Upper lobe of left lung (tissue), 6 donors: Measurements from ENCODE around the gene HSFX2. TPM values are rescaled to one million over a fixed set of nuclear protein-coding genes. Genes with fewer than 3 reads are reported as not detected.

Experiments
- ATAC-seq, 2 donors: fragments of 200-7000 bp; cut with Tn5 transposase; one replicate each; pipeline ENCODE4 v1.9.1; 2022; ENCODE audit warnings: mild to moderate bottlenecking in 2 of 2, moderate library complexity in 2 of 2; ENCODE audit not compliant: low FRiP score in 2 of 2
- DNase-seq, 2 donors: peaks; one replicate each; pipeline ENCODE4 v3.0.0-alpha.2; 2019 to 2020
- H3K27ac ChIP-seq, 4 donors: fragments of 200-600 bp; sonication (generic); one replicate each; pipeline ENCODE4 v1.5.1; 2016 to 2019
- H3K27me3 ChIP-seq, 4 donors: fragments of 200-600 bp; sonication (generic); one replicate each; pipeline ENCODE4 v1.5.1; 2017 to 2019
- H3K36me3 ChIP-seq, 4 donors: fragments of 200-600 bp; sonication (generic); one replicate each; pipeline ENCODE4 v1.5.1; 2016 to 2019
- H3K4me1 ChIP-seq, 4 donors: fragments of 200-600 bp; sonication (generic); one replicate each; pipeline ENCODE4 v1.5.1; 2018 to 2019
- H3K4me3 ChIP-seq, 4 donors: fragments of 200-600 bp; sonication (generic); one replicate each; pipeline ENCODE4 v1.5.1; 2017 to 2019; ENCODE audit warnings: mild to moderate bottlenecking in 2 of 4, moderate library complexity in 1 of 4
- H3K9me3 ChIP-seq, 4 donors: fragments of 200-600 bp; sonication (generic); one replicate each; pipeline ENCODE4 v1.5.1; 2018 to 2019
- EP300 ChIP-seq, 4 donors: sonication (generic); formaldehyde crosslinking; IDR thresholded peaks; one replicate each; pipeline ENCODE4 v1.5.1; 2017; ENCODE audit warnings: antibody characterized with exemption in 4 of 4, control low read depth in 2 of 4
- POLR2A ChIP-seq, 4 donors: fragments of 450-650 bp; IDR thresholded peaks; one replicate each; pipeline ENCODE4 v1.5.1; 2016 to 2017; ENCODE audit warnings: antibody characterized with exemption in 4 of 4, mild to moderate bottlenecking in 2 of 4
- POLR2AphosphoS5 ChIP-seq, 2 donors: sonication (generic); formaldehyde crosslinking; IDR thresholded peaks; one replicate each; pipeline ENCODE4 v1.5.1; 2017; ENCODE audit warnings: antibody characterized with exemption in 2 of 2
- WGBS, 2 donors: methylation state at CpG; one replicate each; pipeline ENCODE4 v1.1.5; 2017 to 2018; 5-methylcytosine and 5-hydroxymethylcytosine counted together
- total RNA-seq, 6 donors: library from RNA; depleted of rRNA in 4 of 6; stranded (reverse); fragments of >200 nt in 4 of 6; gene quantifications; one replicate each; pipeline versions ENCODE4 v1.1.0 to v1.2.1, GENCODE V29; 2016 to 2021
- TF ChIP-seq, protein P1 (sequence below), 6 experiments: fragments of 450-650 bp in 4 of 6; fragments of 200-600 bp in 2 of 6; sonication (generic) in 2 of 6; IDR thresholded peaks; one replicate each; pipeline ENCODE4 v1.5.1; 2016 to 2019; ENCODE audit warnings: antibody characterized with exemption in 6 of 6
- donor health status: DM: no; HTN: no; CAD: no; lungs with moderate emphysema.
- donor health status: DM: no; HTN: yes; CAD: no; lungs with severe emphysema.

The HSFX2 gene
- total RNA-seq, 6 donors from 2014 or later, result 0.24 to 0.49 TPM; not detected in 4

DNA sequence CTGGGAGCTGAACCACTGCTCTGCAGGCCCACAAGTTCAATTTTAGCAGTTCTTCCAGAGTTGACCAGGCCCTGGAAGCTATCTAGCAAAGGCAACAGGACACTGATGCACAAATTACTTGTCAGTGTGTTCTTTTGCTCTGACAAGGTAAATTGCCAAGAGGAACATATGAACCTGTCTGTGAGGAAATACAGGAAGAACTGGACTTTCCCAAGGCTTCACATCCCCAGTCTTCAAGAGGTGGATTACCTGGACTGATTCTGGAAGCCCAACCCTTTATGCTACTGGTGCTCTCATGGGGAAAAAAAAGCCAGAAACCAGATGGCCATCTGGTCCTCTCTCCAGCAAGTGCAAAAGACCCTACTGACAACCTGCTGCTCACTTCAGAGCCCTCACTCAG, 38.4 kb upstream of the HSFX2 start:
- TF ChIP-seq, protein P1, sequence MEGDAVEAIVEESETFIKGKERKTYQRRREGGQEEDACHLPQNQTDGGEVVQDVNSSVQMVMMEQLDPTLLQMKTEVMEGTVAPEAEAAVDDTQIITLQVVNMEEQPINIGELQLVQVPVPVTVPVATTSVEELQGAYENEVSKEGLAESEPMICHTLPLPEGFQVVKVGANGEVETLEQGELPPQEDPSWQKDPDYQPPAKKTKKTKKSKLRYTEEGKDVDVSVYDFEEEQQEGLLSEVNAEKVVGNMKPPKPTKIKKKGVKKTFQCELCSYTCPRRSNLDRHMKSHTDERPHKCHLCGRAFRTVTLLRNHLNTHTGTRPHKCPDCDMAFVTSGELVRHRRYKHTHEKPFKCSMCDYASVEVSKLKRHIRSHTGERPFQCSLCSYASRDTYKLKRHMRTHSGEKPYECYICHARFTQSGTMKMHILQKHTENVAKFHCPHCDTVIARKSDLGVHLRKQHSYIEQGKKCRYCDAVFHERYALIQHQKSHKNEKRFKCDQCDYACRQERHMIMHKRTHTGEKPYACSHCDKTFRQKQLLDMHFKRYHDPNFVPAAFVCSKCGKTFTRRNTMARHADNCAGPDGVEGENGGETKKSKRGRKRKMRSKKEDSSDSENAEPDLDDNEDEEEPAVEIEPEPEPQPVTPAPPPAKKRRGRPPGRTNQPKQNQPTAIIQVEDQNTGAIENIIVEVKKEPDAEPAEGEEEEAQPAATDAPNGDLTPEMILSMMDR (IDR thresholded peaks at IDR 0.05), result no peak
- TF ChIP-seq EP300 (IDR thresholded peaks at IDR 0.05) (no peak), POLR2A (IDR thresholded peaks at IDR 0.05) (no peak), POLR2AphosphoS5 (IDR thresholded peaks at IDR 0.05) (no peak)
- Histone ChIP-seq H3K4me1 (peaks cover 3 to 15% (median 9%) of the 10 kb centered on the region in 4 donors), H3K36me3 (no peaks in the 10 kb centered on the region), H3K4me3 (no peak overlapping the region), H3K27me3 (no peaks in the 10 kb centered on the region), H3K9me3 (no peaks in the 10 kb centered on the region), H3K27ac (no peak overlapping the region)
- ATAC-seq, result no peak
- DNase-seq, result no peak

DNA sequence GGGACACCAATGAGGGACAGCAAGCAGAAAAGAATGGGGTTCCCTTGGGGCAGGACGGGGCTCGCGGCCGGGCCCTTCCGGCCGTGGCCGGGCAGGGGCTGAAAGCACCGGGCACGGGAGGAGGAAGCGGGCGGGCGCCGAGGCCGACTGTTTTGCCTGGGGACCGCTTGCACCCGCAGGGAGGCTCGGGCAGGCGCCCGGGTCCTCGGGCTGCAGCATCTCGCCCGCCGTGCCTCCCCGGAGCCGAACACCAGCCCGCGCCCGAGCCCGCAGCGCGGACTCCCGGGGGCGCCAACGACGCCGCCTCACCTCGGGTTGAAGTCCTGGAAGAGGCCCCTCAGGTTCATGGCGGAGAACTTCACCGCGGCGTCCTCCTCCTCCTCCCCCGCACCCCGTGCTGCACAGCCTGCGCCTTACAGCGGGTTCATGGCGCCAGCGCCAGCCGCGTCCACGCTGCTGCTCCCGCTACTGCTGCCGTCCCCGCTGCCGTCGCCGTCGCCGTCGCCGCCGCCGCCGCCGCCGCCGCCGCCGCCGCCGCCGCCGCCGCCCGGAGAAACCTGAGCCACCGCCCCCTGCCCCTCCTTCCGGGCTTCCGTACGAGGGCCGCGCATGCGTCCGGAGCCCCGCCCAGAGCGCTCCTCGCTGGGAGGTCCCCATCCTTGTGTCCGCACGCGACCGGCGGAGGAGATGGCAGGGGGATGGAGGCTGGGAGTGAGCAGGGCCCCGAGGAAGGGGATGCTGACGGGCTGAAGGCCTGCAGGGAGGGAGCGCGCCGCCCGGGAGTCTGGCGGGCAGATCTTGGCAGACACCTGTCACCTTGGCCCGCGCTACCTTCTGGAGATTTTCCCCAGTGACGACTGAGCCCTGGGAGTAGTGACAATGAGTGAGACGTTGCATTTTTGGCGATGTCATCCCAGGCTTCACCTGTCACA, 36.4 kb upstream of the HSFX2 start, which contains the start of gene TMEM185A:
Gene TMEM185A, minus strand, starts transcription at position 559 of the 932 bp plus-strand sequence. Its CDS starts 212 bp downstream, at position 347.
- H3K4me1 ChIP-seq, result peaks cover 3 to 15% (median 9%) of the 10 kb centered on the region in 4 donors
- H3K9me3 ChIP-seq, result no peaks in the 10 kb centered on the region
- 0 to 49% methylated on average over 4 to 66 of the region's 102 CpGs for WGBS, 2 donors
- ATAC-seq, result peak; percentile 71 to 93
- H3K4me3 ChIP-seq, result peak within 1 kb of the TSS; percentile 58 to 94 (median 72)
- DNase-seq, result peak; percentile 66 to 94
- no peak for TF ChIP-seq EP300 (IDR thresholded peaks at IDR 0.05)
- TF ChIP-seq POLR2AphosphoS5 (IDR thresholded peaks at IDR 0.05), result peak in 1 of 2 donors; percentile 51
- TF ChIP-seq, protein P1 (IDR thresholded peaks at IDR 0.05), result no peak
- no peaks in the 10 kb centered on the region for H3K36me3 ChIP-seq
- no peaks in the 10 kb centered on the region for H3K27me3 ChIP-seq
- peak within 1 kb of the TSS; percentile 40 to 80 (median 70) for H3K27ac ChIP-seq

DNA sequence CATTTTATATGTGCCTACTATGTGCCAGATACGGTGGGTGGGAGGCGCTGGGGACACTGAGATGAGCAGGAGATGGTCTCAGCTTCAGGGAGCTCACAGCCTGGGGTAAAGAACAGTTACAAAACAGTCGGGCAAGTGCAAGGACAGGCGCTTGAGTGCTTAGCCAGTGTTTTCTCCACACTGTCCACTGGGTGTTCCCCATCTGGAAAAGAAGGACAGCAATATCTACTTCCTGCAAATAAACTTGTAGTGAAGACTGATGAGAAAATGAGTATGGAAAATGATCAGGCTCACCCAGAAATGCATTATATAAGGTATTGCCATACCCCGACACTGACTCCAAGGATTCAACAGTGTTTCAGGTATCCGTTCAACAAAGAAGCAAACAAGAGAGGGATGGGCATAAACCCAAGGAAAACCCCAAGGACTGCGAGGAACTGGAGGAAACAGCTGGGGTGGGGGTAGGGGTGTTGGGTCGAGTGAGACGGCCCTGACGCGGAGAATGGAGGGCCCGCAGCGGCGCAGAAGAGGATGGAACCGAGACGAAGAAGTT, 35.6 kb upstream of the HSFX2 start:
- WGBS, 2 donors, result 4 to 33% methylated on average over 13 to 16 of the region's 16 CpGs
- ATAC-seq, result peak in 1 of 2 donors; percentile 82
- Histone ChIP-seq H3K9me3 (no peaks in the 10 kb centered on the region), H3K27me3 (no peaks in the 10 kb centered on the region), H3K4me1 (peaks cover 3 to 15% (median 9%) of the 10 kb centered on the region in 4 donors), H3K27ac (peak overlapping the region; percentile 40 to 80 (median 70)), H3K36me3 (no peaks in the 10 kb centered on the region), H3K4me3 (peak overlapping the region; percentile 58 to 94 (median 72))
- no peak for DNase-seq
- TF ChIP-seq EP300 (IDR thresholded peaks at IDR 0.05), result no peak
- no peak for TF ChIP-seq POLR2AphosphoS5 (IDR thresholded peaks at IDR 0.05)
- TF ChIP-seq, protein P1 (IDR thresholded peaks at IDR 0.05), result no peak
- TF ChIP-seq POLR2A (IDR thresholded peaks at IDR 0.05), result no peak

DNA sequence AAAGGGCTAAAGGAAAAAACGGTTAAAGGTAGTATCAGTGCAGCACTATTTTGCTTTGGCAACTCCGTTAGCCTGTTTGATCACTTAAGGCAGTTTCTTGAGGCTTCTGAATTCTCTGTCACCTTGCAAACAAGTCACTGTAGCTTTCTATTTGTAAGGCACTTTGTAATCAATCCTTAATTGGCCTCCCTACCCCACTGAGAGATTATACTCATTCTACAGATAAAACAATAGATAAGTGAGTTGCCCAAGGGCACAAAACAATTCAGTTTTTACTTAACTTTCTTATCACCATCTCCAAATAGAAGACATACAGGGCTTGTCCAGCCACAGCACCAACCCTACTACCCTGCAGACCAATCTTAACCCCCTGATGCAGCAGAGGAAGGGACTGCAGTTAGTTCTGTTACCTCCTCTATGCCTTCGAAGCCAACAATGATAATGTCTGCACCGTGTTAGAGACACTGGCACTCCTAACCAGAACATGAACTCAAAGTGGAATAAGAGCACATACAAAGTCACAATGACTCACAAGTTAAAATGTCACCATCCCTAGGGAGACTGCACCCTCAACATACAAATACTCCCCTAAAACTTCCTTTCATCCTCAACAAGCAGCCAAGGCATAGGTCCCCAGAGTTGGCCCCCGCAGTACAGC, 34.7 kb upstream of the HSFX2 start:
- 86 to 87% methylated on average over 5 of the region's 5 CpGs for WGBS, 2 donors
- H3K27ac ChIP-seq, result no peak overlapping the region
- no peak for DNase-seq
- no peak for TF ChIP-seq POLR2A (IDR thresholded peaks at IDR 0.05)
- TF ChIP-seq POLR2AphosphoS5 (IDR thresholded peaks at IDR 0.05), result no peak
- no peak for TF ChIP-seq EP300 (IDR thresholded peaks at IDR 0.05)
- TF ChIP-seq, protein P1 (IDR thresholded peaks at IDR 0.05), result no peak
- H3K4me1 ChIP-seq, result peaks cover 3 to 15% (median 9%) of the 10 kb centered on the region in 4 donors
- H3K4me3 ChIP-seq, result no peak overlapping the region
- ATAC-seq, result no peak
- no peaks in the 10 kb centered on the region for H3K9me3 ChIP-seq
- no peaks in the 10 kb centered on the region for H3K27me3 ChIP-seq
- no peaks in the 10 kb centered on the region for H3K36me3 ChIP-seq
